ENCODE data around the gene TARS2.

Gene TARS2

DNA sequence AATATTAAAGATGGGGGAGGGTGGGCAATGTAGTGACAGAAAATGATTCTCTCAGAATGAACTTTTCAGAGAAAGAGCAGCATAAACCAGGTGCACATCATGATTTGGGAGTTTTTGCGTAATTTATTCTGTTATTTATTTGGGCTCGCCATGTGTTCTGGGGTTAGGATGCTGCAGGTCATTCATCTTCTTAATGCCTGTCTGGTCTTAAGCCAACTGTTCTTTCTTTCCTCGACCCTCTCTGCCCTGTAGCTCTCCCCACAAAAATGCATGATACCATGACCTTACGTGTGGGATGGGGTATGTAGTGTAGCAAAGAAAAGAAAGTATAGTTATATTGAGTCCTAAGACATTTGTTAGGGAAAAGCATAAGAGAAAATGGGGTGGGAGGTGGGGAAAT, 12.3 kb upstream of the TARS2 start:
- Histone ChIP-seq H3K9me3 (ENCODE audit: control insufficient read depth, low read length) (no peaks in the 10 kb centered on the region), H3K36me3 (ENCODE audit: control insufficient read depth, insufficient read depth, low read length) (peaks cover 22% of the 10 kb centered on the region), H3K27ac (ENCODE audit: insufficient read depth, low read depth, low read length, poor library complexity, severe bottlenecking) (no peak overlapping the region)

GRCh38 chr1:150476754-150477153, 10.5 kb upstream of the TARS2 start:
- peaks cover 7% of the 10 kb centered on the region for H3K36me3 ChIP-seq (ENCODE audit: control insufficient read depth, insufficient read depth, low read length)
- H3K9me3 ChIP-seq (ENCODE audit: control insufficient read depth, low read length) = no peaks in the 10 kb centered on the region
- H3K4me1 ChIP-seq (ENCODE audit: control insufficient read depth, insufficient read depth, low read length) = peaks cover 11% of the 10 kb centered on the region
- no peaks in the 10 kb centered on the region for H3K27me3 ChIP-seq (ENCODE audit: control insufficient read depth, insufficient read depth, low read length, poor library complexity, severe bottlenecking)
- no peak overlapping the region for H3K4me3 ChIP-seq (ENCODE audit: insufficient read depth, low read depth, low read length)
- 85% methylated on average over 3 of the region's 3 CpGs; no CpG with 5 or more reads in 1 of the 2 experiments for WGBS, 2 experiments
- H3K27ac ChIP-seq (ENCODE audit: insufficient read depth, low read depth, low read length, poor library complexity, severe bottlenecking) = no peak overlapping the region

More for the DNA sequence above, 12.3 kb upstream of the TARS2 start:
- Histone ChIP-seq H3K4me3 (ENCODE audit: insufficient read depth, low read depth, low read length) (no peak overlapping the region), H3K4me1 (ENCODE audit: control insufficient read depth, insufficient read depth, low read length) (peaks cover 11% of the 10 kb centered on the region), H3K27me3 (ENCODE audit: control insufficient read depth, insufficient read depth, low read length, poor library complexity, severe bottlenecking) (no peaks in the 10 kb centered on the region)
- 83 to 89% methylated on average over 4 of the region's 4 CpGs for WGBS, 2 experiments

GRCh38 chr1:150477320-150477719, 9.9 kb upstream of the TARS2 start:
- Histone ChIP-seq H3K27me3 (ENCODE audit: control insufficient read depth, insufficient read depth, low read length, poor library complexity, severe bottlenecking) (no peaks in the 10 kb centered on the region), H3K9me3 (ENCODE audit: control insufficient read depth, low read length) (no peaks in the 10 kb centered on the region), H3K27ac (ENCODE audit: insufficient read depth, low read depth, low read length, poor library complexity, severe bottlenecking) (no peak overlapping the region), H3K36me3 (ENCODE audit: control insufficient read depth, insufficient read depth, low read length) (peaks cover 2% of the 10 kb centered on the region), H3K4me1 (ENCODE audit: control insufficient read depth, insufficient read depth, low read length) (peaks cover 7% of the 10 kb centered on the region), H3K4me3 (ENCODE audit: insufficient read depth, low read depth, low read length) (no peak overlapping the region)
- WGBS, 2 experiments = 84 to 89% methylated on average over 1 of the region's 1 CpG

GRCh38 chr1:150477733-150478132, 9.5 kb upstream of the TARS2 start:
- Histone ChIP-seq H3K9me3 (ENCODE audit: control insufficient read depth, low read length) (no peaks in the 10 kb centered on the region), H3K27ac (ENCODE audit: insufficient read depth, low read depth, low read length, poor library complexity, severe bottlenecking) (no peak overlapping the region), H3K27me3 (ENCODE audit: control insufficient read depth, insufficient read depth, low read length, poor library complexity, severe bottlenecking) (no peaks in the 10 kb centered on the region), H3K36me3 (ENCODE audit: control insufficient read depth, insufficient read depth, low read length) (no peaks in the 10 kb centered on the region), H3K4me3 (ENCODE audit: insufficient read depth, low read depth, low read length) (no peak overlapping the region), H3K4me1 (ENCODE audit: control insufficient read depth, insufficient read depth, low read length) (peaks cover 3% of the 10 kb centered on the region)
- WGBS, 2 experiments = 86 to 94% methylated on average over 4 of the region's 4 CpGs

GRCh38 chr1:150479370-150479769, 7.8 kb upstream of the TARS2 start:
- H3K4me3 ChIP-seq (ENCODE audit: insufficient read depth, low read depth, low read length) = no peak overlapping the region
- WGBS, 2 experiments = 79 to 80% methylated on average over 3 to 4 of the region's 4 CpGs
- no peak overlapping the region for H3K27ac ChIP-seq (ENCODE audit: insufficient read depth, low read depth, low read length, poor library complexity, severe bottlenecking)
- H3K36me3 ChIP-seq (ENCODE audit: control insufficient read depth, insufficient read depth, low read length) = no peaks in the 10 kb centered on the region
- no peaks in the 10 kb centered on the region for H3K9me3 ChIP-seq (ENCODE audit: control insufficient read depth, low read length)
- no peaks in the 10 kb centered on the region for H3K27me3 ChIP-seq (ENCODE audit: control insufficient read depth, insufficient read depth, low read length, poor library complexity, severe bottlenecking)
- H3K4me1 ChIP-seq (ENCODE audit: control insufficient read depth, insufficient read depth, low read length) = no peaks in the 10 kb centered on the region

DNA sequence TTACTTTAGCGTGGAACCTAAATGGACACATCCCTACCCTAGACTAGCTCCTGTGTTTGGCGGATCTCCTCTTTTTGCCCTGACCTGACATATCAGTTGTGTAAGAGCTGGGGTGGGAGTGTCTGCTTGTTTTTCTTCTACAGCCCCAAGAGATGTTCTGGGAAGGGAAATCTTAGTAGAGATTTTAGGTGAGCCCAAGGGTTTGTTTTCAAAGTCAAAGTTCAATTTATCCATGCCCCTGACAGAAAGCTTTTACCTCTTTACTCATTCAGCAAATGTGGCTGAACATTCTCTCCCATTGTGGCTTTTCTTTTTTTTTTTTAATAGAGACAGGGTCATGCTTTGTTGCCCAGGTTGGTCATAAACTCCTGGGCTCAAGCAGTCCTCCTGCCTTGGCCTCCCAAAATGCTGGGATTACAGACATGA, 7.3 kb upstream of the TARS2 start:
- no peaks in the 10 kb centered on the region for H3K4me1 ChIP-seq (ENCODE audit: control insufficient read depth, insufficient read depth, low read length)
- H3K4me3 ChIP-seq (ENCODE audit: insufficient read depth, low read depth, low read length) = no peak overlapping the region
- 90 to 92% methylated on average over 2 of the region's 2 CpGs for WGBS, 2 experiments
- H3K27ac ChIP-seq (ENCODE audit: insufficient read depth, low read depth, low read length, poor library complexity, severe bottlenecking) = no peak overlapping the region
- no peaks in the 10 kb centered on the region for H3K36me3 ChIP-seq (ENCODE audit: control insufficient read depth, insufficient read depth, low read length)
- H3K9me3 ChIP-seq (ENCODE audit: control insufficient read depth, low read length) = no peaks in the 10 kb centered on the region
- H3K27me3 ChIP-seq (ENCODE audit: control insufficient read depth, insufficient read depth, low read length, poor library complexity, severe bottlenecking) = no peaks in the 10 kb centered on the region

DNA sequence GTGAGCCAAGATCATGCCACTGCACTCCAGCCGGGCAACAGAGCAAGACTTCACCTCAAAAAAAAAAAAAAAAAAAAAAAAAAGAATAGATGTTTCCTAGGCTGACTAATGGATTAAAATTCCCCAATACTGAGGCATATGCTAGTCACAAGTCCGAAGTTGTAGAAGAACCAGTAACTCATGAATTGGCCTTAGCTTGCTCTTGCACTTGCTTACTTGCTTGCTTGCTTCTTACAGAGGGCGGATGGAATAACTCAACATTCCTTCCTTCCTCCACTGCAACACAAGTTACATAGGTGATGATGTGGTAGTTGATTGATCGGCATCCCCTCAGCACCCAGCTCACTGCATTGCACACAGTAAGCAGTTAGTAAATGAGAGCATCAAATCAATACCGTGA, 2.8 kb upstream of the TARS2 start:
- WGBS, 2 experiments = 78 to 90% methylated on average over 4 of the region's 5 CpGs
- H3K27ac ChIP-seq (ENCODE audit: insufficient read depth, low read depth, low read length, poor library complexity, severe bottlenecking) = no peak overlapping the region
- no peak overlapping the region for H3K4me3 ChIP-seq (ENCODE audit: insufficient read depth, low read depth, low read length)
- H3K9me3 ChIP-seq (ENCODE audit: control insufficient read depth, low read length) = no peaks in the 10 kb centered on the region
- H3K36me3 ChIP-seq (ENCODE audit: control insufficient read depth, insufficient read depth, low read length) = no peaks in the 10 kb centered on the region
- no peaks in the 10 kb centered on the region for H3K4me1 ChIP-seq (ENCODE audit: control insufficient read depth, insufficient read depth, low read length)
- no peaks in the 10 kb centered on the region for H3K27me3 ChIP-seq (ENCODE audit: control insufficient read depth, insufficient read depth, low read length, poor library complexity, severe bottlenecking)

- 59 to 71% methylated on average over 2 of the region's 2 CpGs for WGBS, 2 experiments
- Histone ChIP-seq H3K36me3 (ENCODE audit: control insufficient read depth, insufficient read depth, low read length) (peaks cover 1% of the 10 kb centered on the region), H3K4me1 (ENCODE audit: control insufficient read depth, insufficient read depth, low read length) (no peaks in the 10 kb centered on the region), H3K27me3 (ENCODE audit: control insufficient read depth, insufficient read depth, low read length, poor library complexity, severe bottlenecking) (no peaks in the 10 kb centered on the region), H3K27ac (ENCODE audit: insufficient read depth, low read depth, low read length, poor library complexity, severe bottlenecking) (no peak overlapping the region), H3K9me3 (ENCODE audit: control insufficient read depth, low read length) (no peaks in the 10 kb centered on the region), H3K4me3 (ENCODE audit: insufficient read depth, low read depth, low read length) (no peak overlapping the region)
These were observed 2.4 kb upstream of the TARS2 start for GRCh38 chr1:150484861-150485260.

DNA sequence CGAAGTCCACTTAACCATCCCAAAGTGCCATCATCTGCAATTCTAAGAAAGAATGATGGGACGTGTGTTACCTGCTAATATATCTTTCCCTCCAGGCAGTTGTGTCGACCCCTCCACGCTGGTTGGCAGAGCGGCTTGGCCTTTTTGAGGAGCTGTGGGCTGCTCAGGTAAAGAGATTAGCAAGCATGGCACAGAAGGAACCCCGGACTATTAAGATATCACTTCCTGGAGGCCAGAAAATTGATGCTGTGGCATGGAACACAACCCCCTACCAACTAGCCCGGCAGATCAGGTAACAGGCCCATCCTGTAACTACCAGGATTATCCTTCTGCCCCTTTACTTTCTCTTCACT, 520 bp downstream of the TARS2 start:
- Histone ChIP-seq H3K4me3 (ENCODE audit: insufficient read depth, low read depth, low read length) (peak overlapping the region; percentile 62), H3K27ac (ENCODE audit: insufficient read depth, low read depth, low read length, poor library complexity, severe bottlenecking) (no peak overlapping the region), H3K4me1 (ENCODE audit: control insufficient read depth, insufficient read depth, low read length) (no peaks in the 10 kb centered on the region), H3K9me3 (ENCODE audit: control insufficient read depth, low read length) (no peaks in the 10 kb centered on the region), H3K27me3 (ENCODE audit: control insufficient read depth, insufficient read depth, low read length, poor library complexity, severe bottlenecking) (no peaks in the 10 kb centered on the region), H3K36me3 (ENCODE audit: control insufficient read depth, insufficient read depth, low read length) (peaks cover 24% of the 10 kb centered on the region)
- 9% methylated on average over 7 of the region's 7 CpGs for WGBS, 2 experiments

- Histone ChIP-seq H3K4me1 (ENCODE audit: control insufficient read depth, insufficient read depth, low read length) (no peaks in the 10 kb centered on the region), H3K9me3 (ENCODE audit: control insufficient read depth, low read length) (no peaks in the 10 kb centered on the region), H3K36me3 (ENCODE audit: control insufficient read depth, insufficient read depth, low read length) (peaks cover 35% of the 10 kb centered on the region), H3K27ac (ENCODE audit: insufficient read depth, low read depth, low read length, poor library complexity, severe bottlenecking) (no peak overlapping the region), H3K4me3 (ENCODE audit: insufficient read depth, low read depth, low read length) (no peak overlapping the region), H3K27me3 (ENCODE audit: control insufficient read depth, insufficient read depth, low read length, poor library complexity, severe bottlenecking) (no peaks in the 10 kb centered on the region)
- WGBS, 2 experiments = 96 to 97% methylated on average over 8 of the region's 8 CpGs
These were observed 6.0 kb downstream of the TARS2 start for GRCh38 chr1:150493175-150493574.

GRCh38 chr1:150498342-150498741, 11.1 kb downstream of the TARS2 start:
- H3K4me3 ChIP-seq (ENCODE audit: insufficient read depth, low read depth, low read length) = no peak overlapping the region
- H3K9me3 ChIP-seq (ENCODE audit: control insufficient read depth, low read length) = no peaks in the 10 kb centered on the region
- no peaks in the 10 kb centered on the region for H3K4me1 ChIP-seq (ENCODE audit: control insufficient read depth, insufficient read depth, low read length)
- H3K27ac ChIP-seq (ENCODE audit: insufficient read depth, low read depth, low read length, poor library complexity, severe bottlenecking) = no peak overlapping the region
- H3K36me3 ChIP-seq (ENCODE audit: control insufficient read depth, insufficient read depth, low read length) = peaks cover 20% of the 10 kb centered on the region
- WGBS, 2 experiments = 92 to 94% methylated on average over 10 of the region's 10 CpGs
- H3K27me3 ChIP-seq (ENCODE audit: control insufficient read depth, insufficient read depth, low read length, poor library complexity, severe bottlenecking) = no peaks in the 10 kb centered on the region
